Mononuclear cell (primary cell): ENCODE results near the gene KRTAP10-11. TPM values are rescaled to one million over a fixed set of nuclear protein-coding genes. Genes with fewer than 3 reads are reported as not detected.
"Not testable (repeated sequence)": the region's sequence is repeated elsewhere in the genome, so short reads cannot be mapped to it uniquely, and the experiment has no call there.

ENCODE experiments used
- H3K27me3 ChIP-seq: 2 replicates; pipeline ENCODE4 v1.6.0; 2011; ENCODE audit warnings: low read length, control low read depth; ENCODE audit not compliant: insufficient read depth
- H3K4me1 ChIP-seq: 2 replicates; pipeline ENCODE4 v1.5.1; 2011; ENCODE audit warnings: mild to moderate bottlenecking, low read length, control low read depth; ENCODE audit not compliant: insufficient read depth
- H3K4me3 ChIP-seq: 2 replicates; pipeline ENCODE4 v1.5.1; 2011; ENCODE audit warnings: mild to moderate bottlenecking, low read length, moderate library complexity
- H3K9me3 ChIP-seq: 2 replicates; pipeline ENCODE4 v1.5.1; 2011; ENCODE audit warnings: low read depth, mild to moderate bottlenecking, control low read depth, low read length
- total RNA-seq: library from RNA; depleted of rRNA; stranded (reverse); fragments of >200 nt; gene quantifications from one replicate; pipeline ENCODE4 v1.2.3, GENCODE V29; 2012

The KRTAP10-11 gene
- total RNA-seq, 1 donor, result not detected

- Histone ChIP-seq H3K9me3 (no peaks in the 10 kb centered on the region), H3K4me3 (no peak overlapping the region), H3K4me1 (no peaks in the 10 kb centered on the region), H3K27me3 (no peaks in the 10 kb centered on the region)
Measured at GRCh38 chr21:44686000-44686781, 40.0 kb downstream of the KRTAP10-11 start.

GRCh38 chr21:44686843-44687561, 40.8 kb downstream of the KRTAP10-11 start:
- H3K4me3 ChIP-seq, result no peak overlapping the region
- H3K4me1 ChIP-seq, result no peaks in the 10 kb centered on the region
- no peaks in the 10 kb centered on the region for H3K9me3 ChIP-seq
- H3K27me3 ChIP-seq, result no peaks in the 10 kb centered on the region

GRCh38 chr21:44687671-44688070, 41.5 kb downstream of the KRTAP10-11 start:
- H3K9me3 ChIP-seq, result peaks cover 5% of the 10 kb centered on the region
- H3K4me3 ChIP-seq, result no peak overlapping the region
- no peaks in the 10 kb centered on the region for H3K27me3 ChIP-seq
- H3K4me1 ChIP-seq, result no peaks in the 10 kb centered on the region

- H3K27me3 ChIP-seq, H3K4me3 ChIP-seq, H3K4me1 ChIP-seq: not testable (repeated sequence)
- peaks cover 14% of the 10 kb centered on the region for H3K9me3 ChIP-seq
Measured at GRCh38 chr21:44689740-44690139, 43.5 kb downstream of the KRTAP10-11 start.

- Histone ChIP-seq H3K4me1 (no peaks in the 10 kb centered on the region), H3K4me3 (no peak overlapping the region), H3K27me3 (peaks cover 8% of the 10 kb centered on the region), H3K9me3 (peaks cover 14% of the 10 kb centered on the region)
Measured at GRCh38 chr21:44691686-44692085, 45.5 kb downstream of the KRTAP10-11 start.

GRCh38 chr21:44692798-44693512, 46.7 kb downstream of the KRTAP10-11 start:
- no peak overlapping the region for H3K4me3 ChIP-seq
- H3K27me3 ChIP-seq, result peaks cover 9% of the 10 kb centered on the region
- H3K9me3 ChIP-seq, result peaks cover 14% of the 10 kb centered on the region
- no peaks in the 10 kb centered on the region for H3K4me1 ChIP-seq

- Histone ChIP-seq H3K9me3 (peaks cover 14% of the 10 kb centered on the region), H3K4me1 (no peaks in the 10 kb centered on the region), H3K4me3 (no peak overlapping the region), H3K27me3 (peaks cover 15% of the 10 kb centered on the region)
Measured at GRCh38 chr21:44694776-44695175, 48.6 kb downstream of the KRTAP10-11 start.

GRCh38 chr21:44695184-44695583, 49.0 kb downstream of the KRTAP10-11 start:
- Histone ChIP-seq H3K4me3 (no peak overlapping the region), H3K27me3 (peaks cover 15% of the 10 kb centered on the region), H3K4me1 (no peaks in the 10 kb centered on the region), H3K9me3 (peaks cover 14% of the 10 kb centered on the region)

- no peaks in the 10 kb centered on the region for H3K4me1 ChIP-seq
Measured at GRCh38 chr21:44695641-44696040, 49.4 kb downstream of the KRTAP10-11 start.

GRCh38 chr21:44696572-44696971, 50.4 kb downstream of the KRTAP10-11 start:
- peaks cover 15% of the 10 kb centered on the region for H3K27me3 ChIP-seq
- H3K9me3 ChIP-seq, result peaks cover 14% of the 10 kb centered on the region

More at GRCh38 chr21:44695641-44696040, 49.4 kb downstream of the KRTAP10-11 start:
- H3K4me3 ChIP-seq, result no peak overlapping the region
- H3K9me3 ChIP-seq, result peaks cover 14% of the 10 kb centered on the region
- H3K27me3 ChIP-seq, result peaks cover 15% of the 10 kb centered on the region

More at GRCh38 chr21:44696572-44696971, 50.4 kb downstream of the KRTAP10-11 start:
- no peaks in the 10 kb centered on the region for H3K4me1 ChIP-seq
- H3K4me3 ChIP-seq, result no peak overlapping the region

Other genes starting within 250 kb of the KRTAP10-11 start
- gene LRRC3, start 190.9 kb upstream of the KRTAP10-11 start, total RNA-seq, result 0.31 TPM
- gene KRTAP10-1, start 106.2 kb upstream of the KRTAP10-11 start, total RNA-seq, result not detected
- not detected for gene KRTAP10-2, start 94.9 kb upstream of the KRTAP10-11 start, total RNA-seq
- gene KRTAP10-3, start 87.6 kb upstream of the KRTAP10-11 start, total RNA-seq, result not detected
- not detected for gene KRTAP10-4, start 72.7 kb upstream of the KRTAP10-11 start, total RNA-seq
- not detected for gene KRTAP10-5, start 65.8 kb upstream of the KRTAP10-11 start, total RNA-seq
- gene KRTAP10-6, start 53.9 kb upstream of the KRTAP10-11 start, total RNA-seq, result not detected
- gene KRTAP10-7, start 45.8 kb upstream of the KRTAP10-11 start, total RNA-seq, result not detected
- gene KRTAP10-8, start 34.3 kb upstream of the KRTAP10-11 start, total RNA-seq, result not detected
- gene KRTAP10-9, start 19.3 kb upstream of the KRTAP10-11 start, total RNA-seq, result not detected
- not detected for gene KRTAP10-10, start 9.1 kb upstream of the KRTAP10-11 start, total RNA-seq
- gene KRTAP12-4, start 8.2 kb downstream of the KRTAP10-11 start, total RNA-seq, result not detected
- not detected for gene KRTAP12-3, start 11.5 kb downstream of the KRTAP10-11 start, total RNA-seq
- not detected for gene KRTAP12-2, start 20.5 kb downstream of the KRTAP10-11 start, total RNA-seq
- gene KRTAP12-1, start 35.7 kb downstream of the KRTAP10-11 start, total RNA-seq, result not detected
- not detected for gene KRTAP10-12, start 50.8 kb downstream of the KRTAP10-11 start, total RNA-seq
- gene TSPEAR, start 65.2 kb downstream of the KRTAP10-11 start, total RNA-seq, result not detected
- 90.0 TPM for gene UBE2G2, start 155.4 kb downstream of the KRTAP10-11 start, total RNA-seq
- 86.3 TPM for gene SUMO3, start 171.6 kb downstream of the KRTAP10-11 start, total RNA-seq
- gene PTTG1IP, start 227.3 kb downstream of the KRTAP10-11 start, total RNA-seq, result 71.9 TPM